H1 (cell line): Measurements from ENCODE around the gene AAR2. TPM values are rescaled to one million over a fixed set of nuclear protein-coding genes. Genes with fewer than 3 reads are reported as not detected.

Experiments used
- CTCF ChIA-PET: fragments of 300-600 bp; sonication (Branson Sonifier 250); formaldehyde crosslinking; loops from one replicate; lab custom pipeline; 2021; ENCODE audit not compliant: partially characterized antibody; lab: Charles Lee
- POLR2A ChIA-PET: fragments of 300-600 bp; sonication (Branson Sonifier 250); formaldehyde crosslinking; loops from one replicate; lab custom pipeline; 2021; ENCODE audit warnings: inconsistent platforms; ENCODE audit not compliant: partially characterized antibody; lab: Charles Lee
- DNase-seq, 2 experiments: peaks; one replicate each; pipeline versions ENCODE4 v3.0.0 to v3.0.0-alpha.2; 2010 to 2022; ENCODE audit warnings: low spot score in 2 of 2, low read depth in 1 of 2, mixed read lengths in 1 of 2
- FAIRE-seq: peaks from 2 replicates; lab custom pipeline; 2011; peaks lifted over from hg19 to GRCh38; lab: Jason Lieb, UNC
- H2AFZ ChIP-seq: 2 replicates; pipeline ENCODE4 v1.8.1; 2012; ENCODE audit warnings: low read length, inconsistent platforms
- H2AK5ac ChIP-seq: 2 replicates; pipeline ENCODE4 v1.6.1; 2013; ENCODE audit warnings: low read depth, low read length
- H2BK120ac ChIP-seq: replicated peaks from 2 replicates; pipeline ENCODE3; 2013; ENCODE audit warnings: low read depth, low read length, inconsistent platforms
- H2BK12ac ChIP-seq: 2 replicates; pipeline ENCODE4 v1.6.1; 2013; ENCODE audit warnings: low read depth, low read length
- H2BK15ac ChIP-seq: 2 replicates; pipeline ENCODE4 v1.6.1; 2013; ENCODE audit warnings: low read length
- H2BK20ac ChIP-seq: 2 replicates; pipeline ENCODE4 v1.6.1; 2013; ENCODE audit warnings: low read length
- H2BK5ac ChIP-seq: 2 replicates; pipeline ENCODE4 v1.6.1; 2013; ENCODE audit warnings: low read depth, low read length
- H3K14ac ChIP-seq: 2 replicates; pipeline ENCODE4 v1.6.1; 2013; ENCODE audit warnings: inconsistent platforms; ENCODE audit not compliant: insufficient read length
- H3K18ac ChIP-seq: 2 replicates; pipeline ENCODE4 v1.6.1; 2013; ENCODE audit warnings: low read length; ENCODE audit errors: extremely low read depth
- H3K23ac ChIP-seq: 2 replicates; pipeline ENCODE4 v1.6.1; 2013; ENCODE audit warnings: inconsistent platforms; ENCODE audit not compliant: insufficient read length
- H3K23me2 ChIP-seq: 2 replicates; pipeline ENCODE4 v1.6.1; 2013; ENCODE audit warnings: low read depth, low read length
- H3K27ac ChIP-seq: 2 replicates; pipeline ENCODE4 v1.6.1; 2011; ENCODE audit warnings: low read depth, low read length, inconsistent platforms
- H3K27me3 ChIP-seq, 4 experiments: replicated peaks in 1 of 4; 1 replicate in 1 of 4; 2 replicates in 3 of 4; pipeline versions ENCODE4 v1.6.1 to v1.8.1; 2011 to 2013; ENCODE audit warnings: low read length in 3 of 4, mild to moderate bottlenecking in 3 of 4, inconsistent platforms in 2 of 4, mixed read lengths in 2 of 4, moderate library complexity in 1 of 4; ENCODE audit not compliant: control insufficient read depth in 3 of 4, insufficient read depth in 3 of 4; ENCODE audit errors: extremely low read depth in 1 of 4
- H3K36me3 ChIP-seq, 4 experiments: 2 replicates each; pipeline versions ENCODE4 v1.6.1 to v1.8.1; 2011 to 2013; ENCODE audit warnings: mild to moderate bottlenecking in 4 of 4, low read length in 3 of 4, moderate library complexity in 2 of 4, control low read depth in 1 of 4, inconsistent platforms in 1 of 4; ENCODE audit not compliant: insufficient read depth in 4 of 4, control insufficient read depth in 2 of 4
- H3K4ac ChIP-seq: replicated peaks from 2 replicates; pipeline ENCODE3; 2013; ENCODE audit warnings: low read length, low read depth, mixed read lengths, inconsistent platforms; ENCODE audit not compliant: insufficient read length
- H3K4me1 ChIP-seq, 4 experiments: replicated peaks in 1 of 4; 1 replicate in 1 of 4; 2 replicates in 3 of 4; pipeline versions ENCODE4 v1.6.1 to v1.8.1; 2011 to 2013; ENCODE audit warnings: low read length in 3 of 4, inconsistent platforms in 2 of 4, mixed read lengths in 1 of 4; ENCODE audit not compliant: insufficient read depth in 4 of 4, control insufficient read depth in 3 of 4
- H3K4me2 ChIP-seq, 2 experiments: 2 replicates each; pipeline versions ENCODE4 v1.6.1 to v1.8.1; 2011 to 2013; ENCODE audit warnings: low read depth in 2 of 2, low read length in 2 of 2, control low read depth in 1 of 2, inconsistent platforms in 1 of 2, mild to moderate bottlenecking in 1 of 2; ENCODE audit not compliant: insufficient read depth in 1 of 2
- H3K4me3 ChIP-seq, 4 experiments: fragments of 200-600, 300-600 bp in 1 of 4; sonication (generic), shearing (Covaris generic), sonication (Bioruptor Twin) in 1 of 4; 2 replicates each; pipeline versions ENCODE4 v1.5.1 to v1.8.1; 2011 to 2016; ENCODE audit warnings: low read length in 4 of 4, low read depth in 3 of 4, control low read depth in 2 of 4, inconsistent platforms in 2 of 4, mild to moderate bottlenecking in 2 of 4, mixed read lengths in 1 of 4, moderate library complexity in 1 of 4; ENCODE audit not compliant: insufficient read depth in 2 of 4; ENCODE audit errors: extremely low read depth in 1 of 4
- H3K56ac ChIP-seq: replicated peaks from 2 replicates; pipeline ENCODE3; 2013; ENCODE audit warnings: low read depth, mild to moderate bottlenecking, mixed read lengths, low read length, inconsistent platforms; ENCODE audit not compliant: insufficient read length
- H3K79me1 ChIP-seq: 2 replicates; pipeline ENCODE4 v1.6.1; 2013; ENCODE audit warnings: low read depth, low read length, control low read depth
- H3K79me2 ChIP-seq, 2 experiments: 2 replicates each; pipeline versions ENCODE4 v1.6.1 to v1.8.1; 2012 to 2013; ENCODE audit warnings: low read length in 2 of 2, mild to moderate bottlenecking in 2 of 2, inconsistent platforms in 1 of 2; ENCODE audit not compliant: insufficient read depth in 2 of 2, control insufficient read depth in 1 of 2
- H3K9ac ChIP-seq, 4 experiments: replicated peaks in 1 of 4; 1 replicate in 1 of 4; 2 replicates in 3 of 4; pipeline versions ENCODE4 v1.6.1 to v1.8.1; 2011 to 2013; ENCODE audit warnings: low read depth in 3 of 4, low read length in 3 of 4, control low read depth in 2 of 4, mild to moderate bottlenecking in 2 of 4, moderate library complexity in 2 of 4, inconsistent platforms in 1 of 4; ENCODE audit errors: extremely low read depth in 1 of 4
- H3K9me3 ChIP-seq, 2 experiments: 2 replicates each; pipeline versions ENCODE4 v1.6.1 to v1.8.1; 2012 to 2013; ENCODE audit warnings: mild to moderate bottlenecking in 2 of 2, moderate library complexity in 2 of 2, control low read depth in 1 of 2, inconsistent platforms in 1 of 2, low read depth in 1 of 2, low read length in 1 of 2, mixed read lengths in 1 of 2; ENCODE audit not compliant: insufficient read depth in 2 of 2
- H4K20me1 ChIP-seq, 2 experiments: replicated peaks in 1 of 2; 2 replicates each; pipeline versions ENCODE3 to v1.8.1; 2011 to 2013; ENCODE audit warnings: inconsistent platforms in 2 of 2, low read length in 2 of 2, mild to moderate bottlenecking in 1 of 2; ENCODE audit not compliant: insufficient read depth in 2 of 2, control insufficient read depth in 1 of 2
- H4K5ac ChIP-seq: 2 replicates; pipeline ENCODE4 v1.6.1; 2013; ENCODE audit warnings: low read length, low read depth, mixed read lengths, inconsistent platforms; ENCODE audit not compliant: insufficient read length
- H4K8ac ChIP-seq: 2 replicates; pipeline ENCODE4 v1.8.0; 2013; ENCODE audit warnings: mild to moderate bottlenecking, moderate library complexity, low read length, inconsistent platforms; ENCODE audit not compliant: insufficient read depth; ENCODE audit errors: extremely low read depth
- H4K91ac ChIP-seq: replicated peaks from 2 replicates; pipeline ENCODE3; 2013; ENCODE audit warnings: low read length, mixed read lengths, inconsistent platforms; ENCODE audit not compliant: insufficient read length
- BACH1 ChIP-seq: IDR thresholded peaks from 2 replicates; pipeline ENCODE4 v1.6.1; 2012; ENCODE audit warnings: low read length, improper control_type of control experiment
- TEAD4 ChIP-seq: IDR thresholded peaks from 2 replicates; pipeline ENCODE4 v1.6.1; 2012; ENCODE audit warnings: low read depth, low read length, inconsistent platforms, mixed read lengths
- WGBS, 2 experiments: shearing (Covaris generic) in 1 of 2; methylation state at CpG; one replicate each; pipeline versions ENCODE4 v1.1.6 to v1.1.7; 2013 to 2015; ENCODE audit warnings: low lambda C conversion rate in 2 of 2, mixed read lengths in 2 of 2, inconsistent platforms in 1 of 2, low coverage in 1 of 2, missing lambda C conversion rate in 1 of 2; ENCODE audit not compliant: insufficient replicate concordance in 2 of 2, insufficient coverage in 1 of 2, insufficient read length in 1 of 2; ENCODE audit errors: extremely low coverage in 1 of 2, missing lambda C conversion rate in 1 of 2; 5-methylcytosine and 5-hydroxymethylcytosine counted together
- polyA plus RNA-seq, 7 experiments: library from polyadenylated mRNA; depleted of rRNA in 3 of 7; stranded (reverse) in 5 of 7; unstranded in 2 of 7; fragments of >200 nt in 5 of 7; fragments of 200-250 nt in 2 of 7; gene quantifications; 1 replicate in 5 of 7; 2 replicates in 1 of 7; 4 replicates in 1 of 7; pipeline versions ENCODE4 v1.2.1 to v1.2.3, GENCODE V29; 2011 to 2013; ENCODE audit warnings: missing spikeins in 2 of 7, mixed read lengths in 2 of 7
- total RNA-seq: library from RNA; stranded (reverse); fragmentation: NEBNext Ultra II Directional; extraction: Animal tissue kit (Norgen Biotek cat#: 25700); gene quantifications from 2 replicates; pipeline ENCODE4 v1.2.1, GENCODE V29; 2021

Gene AAR2
- total and polyA plus RNA-seq, 2 of the 8 experiments (the other 6 are each of a cell fraction or from before 2014, with no cell fraction given), result 25.5 to 36.1 TPM

DNA sequence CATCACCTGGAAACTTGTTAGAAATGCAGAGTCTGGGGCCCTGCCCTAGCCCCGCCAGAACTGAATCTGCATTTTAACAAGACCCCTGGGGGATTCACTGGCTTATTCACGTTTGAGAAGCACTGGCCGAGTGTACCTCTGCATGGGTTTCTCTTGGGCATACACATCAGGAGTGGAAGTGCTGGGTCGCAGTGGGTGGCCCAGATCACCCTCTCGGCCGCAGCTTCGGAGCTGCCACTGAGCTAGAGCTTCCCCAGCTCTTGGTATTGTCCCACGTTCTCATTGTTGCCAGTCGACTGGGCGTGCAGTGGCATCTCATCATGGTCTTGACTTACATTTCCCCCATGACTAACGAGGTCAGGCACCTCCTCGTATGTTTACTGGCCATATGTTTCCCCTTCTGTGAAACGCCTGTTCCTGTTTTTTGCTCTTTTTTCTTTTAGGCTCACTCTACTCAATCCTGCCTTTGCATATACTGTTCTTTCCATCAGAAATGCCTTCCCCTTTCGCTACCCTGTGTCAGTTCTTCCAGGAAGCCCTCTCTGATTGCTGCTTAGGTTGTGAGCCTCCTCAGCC, 66.8 kb downstream of the AAR2 start:
- Histone ChIP-seq H3K9ac (no peak overlapping the region), H2AFZ (no peak overlapping the region), H4K5ac (no peak overlapping the region), H3K9me3 (no peaks in the 10 kb centered on the region), H4K91ac (no peak overlapping the region), H3K4me3 (no peak overlapping the region), H2BK120ac (no peak overlapping the region), H3K23ac (no peak overlapping the region), H2BK20ac (no peak overlapping the region), H3K36me3 (no peaks in the 10 kb centered on the region), H3K4me2 (no peak overlapping the region), H3K4ac (no peak overlapping the region), H3K18ac (no peak overlapping the region), H3K79me1 (no peaks in the 10 kb centered on the region), H3K27ac (no peak overlapping the region), H2BK15ac (no peak overlapping the region), H2BK5ac (0 out of 2 replicates have a peak overlapping the region, but pooled peaks have one; percentile 3), H4K20me1 (peaks cover 2 to 5% of the 10 kb centered on the region in 2 experiments), H2BK12ac (no peak overlapping the region), H3K4me1 (peaks cover 0 to 9% (median 4%) of the 10 kb centered on the region in 4 experiments; a peak in 6 of 7 replicates), H3K14ac (no peak overlapping the region), H3K27me3 (peaks cover 0 to 30% (median 20%) of the 10 kb centered on the region in 4 experiments; a peak in 6 of 7 replicates), H4K8ac (no peak overlapping the region)
- CTCF ChIA-PET, result interaction anchor here (0.8 to 0.9 kb wide), 2 partner anchors 96 to 137 kb away, joined by 3 to 4 read pairs; no protein-coding TSS in a partner anchor
- FAIRE-seq, result no peak
- no peak for DNase-seq
- WGBS, 2 experiments, result 49% methylated on average over 14 of the region's 14 CpGs; no CpG with 5 or more reads in 1 of the 2 experiments
- no peak for TF ChIP-seq BACH1
- TF ChIP-seq TEAD4, result no peak
- TF ChIP-seq, all 59 proteins: peak for 0
- peaks cover 14% of the 10 kb centered on the region; the same call in 1 of the 2 replicates for H3K23me2 ChIP-seq
- H2AK5ac ChIP-seq, result no peak overlapping the region
- H3K56ac ChIP-seq, result no peak overlapping the region
- POLR2A ChIA-PET, result interaction anchor here (1.5 kb wide), 1 partner anchor 66 kb away, joined by 3 read pairs; the partner anchor contains the start of gene AAR2
- H3K79me2 ChIP-seq, result no peaks in the 10 kb centered on the region
